Rectal smooth muscle tissue (tissue), 1 donor: ENCODE results near the gene CDHR1.

Experiments used
- H3K27ac ChIP-seq: one replicate; pipeline ENCODE4 v1.7.0; 2013; ENCODE audit warnings: low read depth, low read length, inconsistent platforms
- H3K27me3 ChIP-seq: one replicate; pipeline ENCODE4 v1.7.0; 2013; ENCODE audit warnings: low read length; ENCODE audit not compliant: control insufficient read depth, insufficient read depth
- H3K36me3 ChIP-seq: one replicate; pipeline ENCODE4 v1.7.0; 2013; ENCODE audit warnings: low read length; ENCODE audit not compliant: control insufficient read depth, insufficient read depth
- H3K4me1 ChIP-seq: one replicate; pipeline ENCODE4 v1.7.0; 2013; ENCODE audit warnings: low read length; ENCODE audit not compliant: control insufficient read depth, insufficient read depth
- H3K4me3 ChIP-seq: one replicate; pipeline ENCODE4 v1.7.0; 2013; ENCODE audit warnings: low read length
- H3K9ac ChIP-seq: one replicate; pipeline ENCODE4 v1.7.0; 2013; ENCODE audit warnings: low read length

The CDHR1 gene

DNA sequence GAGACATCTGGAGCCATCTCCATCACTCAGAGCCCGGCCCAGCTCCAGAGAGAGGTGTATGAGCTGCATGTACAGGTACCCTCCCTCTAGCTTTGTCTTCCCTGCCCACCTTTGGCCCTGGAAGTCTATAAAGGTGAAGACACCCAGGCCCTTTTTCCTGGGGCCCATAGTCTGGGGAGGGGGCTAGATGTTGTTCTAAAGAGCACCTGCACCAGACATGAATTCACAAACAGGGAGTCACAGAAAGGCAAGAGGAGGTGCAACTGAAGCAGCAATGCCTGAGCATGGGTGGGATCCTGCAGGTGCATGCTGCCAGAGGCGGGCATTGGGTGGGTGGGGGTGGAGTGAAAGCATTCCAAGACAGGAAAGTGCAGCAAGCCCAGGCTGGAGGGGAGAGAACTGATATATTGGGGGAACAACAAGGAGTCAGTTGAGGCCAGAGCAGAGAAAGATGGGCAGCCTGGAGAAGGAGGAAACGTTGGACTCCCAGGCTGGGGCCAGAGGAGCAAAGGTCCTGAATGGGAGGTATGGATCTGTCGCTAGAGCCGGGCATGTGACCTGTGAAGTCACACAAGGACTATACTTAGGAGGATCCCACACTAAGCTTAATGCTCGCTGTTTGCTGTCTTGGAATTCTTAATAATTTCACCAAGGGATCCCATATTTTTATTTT lies 11.7 kb downstream of the CDHR1 start:
- Histone ChIP-seq H3K27me3 (no peaks in the 10 kb centered on the region), H3K9ac (no peak overlapping the region), H3K4me3 (no peak overlapping the region), H3K4me1 (no peaks in the 10 kb centered on the region), H3K36me3 (no peaks in the 10 kb centered on the region), H3K27ac (no peak overlapping the region)

DNA sequence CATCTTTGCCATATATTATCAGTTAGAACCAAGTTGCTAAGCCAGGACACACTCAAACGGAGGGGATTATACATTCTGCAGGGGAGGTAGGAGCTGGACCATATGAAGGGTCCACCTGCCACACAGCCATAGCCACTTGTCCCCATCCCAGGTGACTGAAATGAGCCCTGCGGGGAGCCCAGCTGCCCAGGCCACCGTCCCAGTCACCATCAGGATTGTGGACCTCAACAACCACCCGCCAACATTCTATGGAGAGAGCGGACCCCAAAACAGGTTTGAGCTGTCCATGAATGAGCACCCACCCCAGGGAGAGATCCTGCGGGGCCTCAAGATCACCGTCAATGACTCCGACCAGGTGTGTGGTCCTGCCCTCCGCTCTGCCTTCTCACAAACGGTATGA lies 13.7 kb downstream of the CDHR1 start:
- H3K4me1 ChIP-seq, result no peaks in the 10 kb centered on the region
- H3K27ac ChIP-seq, result no peak overlapping the region
- no peak overlapping the region for H3K4me3 ChIP-seq
- H3K36me3 ChIP-seq, result no peaks in the 10 kb centered on the region
- no peaks in the 10 kb centered on the region for H3K27me3 ChIP-seq
- no peak overlapping the region for H3K9ac ChIP-seq

DNA sequence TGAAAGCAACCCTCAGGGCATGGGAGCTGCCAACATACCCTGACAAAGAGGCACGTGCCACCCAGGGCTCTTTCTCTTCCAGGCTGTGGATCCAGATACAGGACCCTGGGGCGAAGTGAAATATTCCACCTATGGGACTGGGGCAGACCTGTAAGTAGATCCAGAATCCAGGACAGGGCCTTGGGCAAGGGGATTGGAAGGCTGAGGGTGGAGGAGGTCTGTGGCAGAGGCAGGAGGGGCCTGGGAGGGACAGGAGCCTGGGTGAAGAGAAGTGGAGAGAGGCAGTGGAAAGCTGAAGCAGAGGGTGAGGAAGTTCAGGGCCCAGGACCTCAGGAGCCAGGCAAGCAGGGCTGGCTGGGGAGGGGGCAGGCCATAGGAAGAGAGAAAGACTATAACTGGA lies 17.2 kb downstream of the CDHR1 start:
- H3K27me3 ChIP-seq, result no peaks in the 10 kb centered on the region
- no peak overlapping the region for H3K4me3 ChIP-seq
- no peaks in the 10 kb centered on the region for H3K36me3 ChIP-seq
- H3K4me1 ChIP-seq, result no peaks in the 10 kb centered on the region
- no peak overlapping the region for H3K9ac ChIP-seq
- H3K27ac ChIP-seq, result no peak overlapping the region

DNA sequence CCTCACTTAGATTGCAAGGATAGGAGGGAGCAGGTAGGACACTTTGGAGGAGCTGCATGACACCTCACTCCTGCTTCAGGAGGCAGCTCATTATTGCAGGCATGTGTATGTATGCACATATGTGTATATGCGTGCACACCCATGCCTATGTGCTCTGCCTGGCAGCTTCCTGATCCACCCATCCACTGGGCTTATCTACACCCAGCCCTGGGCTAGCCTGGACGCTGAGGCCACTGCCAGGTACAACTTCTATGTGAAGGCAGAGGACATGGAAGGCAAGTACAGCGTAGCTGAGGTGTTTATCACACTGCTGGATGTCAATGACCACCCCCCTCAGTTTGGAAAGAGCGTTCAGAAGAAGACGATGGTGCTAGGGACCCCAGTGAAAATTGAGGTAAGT lies 17.7 kb downstream of the CDHR1 start:
- Histone ChIP-seq H3K9ac (no peak overlapping the region), H3K4me1 (no peaks in the 10 kb centered on the region), H3K27ac (no peak overlapping the region), H3K4me3 (no peak overlapping the region), H3K36me3 (no peaks in the 10 kb centered on the region), H3K27me3 (no peaks in the 10 kb centered on the region)

DNA sequence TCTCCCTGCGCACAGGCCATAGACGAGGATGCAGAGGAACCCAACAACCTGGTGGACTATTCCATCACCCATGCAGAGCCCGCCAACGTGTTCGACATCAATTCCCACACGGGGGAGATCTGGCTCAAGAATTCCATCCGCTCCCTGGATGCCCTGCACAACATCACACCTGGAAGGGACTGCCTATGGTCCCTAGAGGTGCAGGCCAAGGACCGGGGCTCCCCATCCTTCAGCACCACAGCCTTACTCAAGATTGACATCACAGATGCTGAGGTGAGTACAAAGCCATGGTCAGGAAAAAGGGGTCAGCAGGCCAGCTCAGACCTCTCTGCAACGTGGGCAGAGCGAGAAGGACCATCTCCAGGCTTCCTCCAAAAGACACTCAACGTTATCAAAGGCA lies 18.7 kb downstream of the CDHR1 start:
- no peaks in the 10 kb centered on the region for H3K36me3 ChIP-seq
- no peak overlapping the region for H3K9ac ChIP-seq
- no peak overlapping the region for H3K4me3 ChIP-seq
- H3K4me1 ChIP-seq, result no peaks in the 10 kb centered on the region
- no peaks in the 10 kb centered on the region for H3K27me3 ChIP-seq
- H3K27ac ChIP-seq, result no peak overlapping the region

DNA sequence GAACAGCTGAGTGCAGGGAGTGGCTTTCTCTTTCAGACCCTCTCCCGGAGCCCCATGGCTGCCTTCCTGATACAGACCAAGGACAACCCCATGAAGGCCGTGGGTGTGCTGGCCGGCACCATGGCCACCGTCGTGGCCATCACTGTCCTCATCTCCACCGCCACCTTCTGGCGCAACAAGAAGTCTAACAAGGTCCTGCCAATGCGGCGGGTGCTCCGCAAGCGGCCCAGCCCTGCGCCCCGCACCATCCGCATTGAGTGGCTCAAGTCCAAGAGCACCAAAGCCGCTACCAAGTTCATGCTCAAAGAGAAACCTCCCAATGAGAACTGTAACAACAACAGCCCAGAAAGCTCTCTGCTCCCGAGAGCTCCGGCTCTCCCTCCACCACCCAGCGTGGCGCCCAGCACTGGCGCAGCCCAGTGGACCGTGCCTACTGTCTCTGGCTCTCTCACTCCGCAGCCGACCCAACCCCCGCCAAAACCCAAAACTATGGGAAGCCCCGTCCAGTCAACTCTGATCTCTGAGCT lies 19.8 kb downstream of the CDHR1 start:
- no peak overlapping the region for H3K4me3 ChIP-seq
- H3K36me3 ChIP-seq, result no peaks in the 10 kb centered on the region
- no peak overlapping the region for H3K9ac ChIP-seq
- H3K27ac ChIP-seq, result no peak overlapping the region
- H3K27me3 ChIP-seq, result no peaks in the 10 kb centered on the region
- H3K4me1 ChIP-seq, result no peaks in the 10 kb centered on the region

DNA sequence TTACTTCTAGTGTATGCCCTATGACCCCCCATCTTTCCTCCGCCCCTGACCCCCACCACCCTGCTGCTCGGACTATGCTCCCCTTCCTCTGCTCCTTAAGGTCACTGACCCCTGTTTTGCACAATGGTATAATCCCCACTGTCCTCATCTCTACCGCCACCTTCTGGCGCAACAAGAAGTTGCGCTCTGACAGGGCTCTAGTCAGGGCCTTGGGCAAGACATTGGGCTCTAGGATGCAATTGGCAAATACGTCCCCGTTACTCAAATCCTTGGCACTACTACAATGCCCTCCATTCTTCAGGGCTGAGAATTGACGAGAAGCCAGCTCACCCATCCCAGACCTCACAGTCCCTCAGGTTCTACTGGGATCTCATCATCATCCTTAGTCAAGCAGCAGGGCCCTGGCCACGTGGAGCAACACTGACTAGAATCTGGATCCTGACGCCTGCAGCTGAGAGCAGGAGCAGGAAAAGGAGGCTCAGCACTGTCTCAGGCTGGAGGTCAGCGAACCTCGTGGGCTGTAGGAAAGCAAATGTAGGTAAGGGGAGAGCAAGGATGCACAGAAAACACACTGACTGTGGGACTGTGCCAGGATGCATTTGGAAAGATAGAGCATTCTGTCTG lies 20.4 kb downstream of the CDHR1 start:
- Histone ChIP-seq H3K36me3 (no peaks in the 10 kb centered on the region), H3K27ac (no peak overlapping the region), H3K27me3 (no peaks in the 10 kb centered on the region), H3K4me1 (no peaks in the 10 kb centered on the region), H3K4me3 (no peak overlapping the region), H3K9ac (no peak overlapping the region)

DNA sequence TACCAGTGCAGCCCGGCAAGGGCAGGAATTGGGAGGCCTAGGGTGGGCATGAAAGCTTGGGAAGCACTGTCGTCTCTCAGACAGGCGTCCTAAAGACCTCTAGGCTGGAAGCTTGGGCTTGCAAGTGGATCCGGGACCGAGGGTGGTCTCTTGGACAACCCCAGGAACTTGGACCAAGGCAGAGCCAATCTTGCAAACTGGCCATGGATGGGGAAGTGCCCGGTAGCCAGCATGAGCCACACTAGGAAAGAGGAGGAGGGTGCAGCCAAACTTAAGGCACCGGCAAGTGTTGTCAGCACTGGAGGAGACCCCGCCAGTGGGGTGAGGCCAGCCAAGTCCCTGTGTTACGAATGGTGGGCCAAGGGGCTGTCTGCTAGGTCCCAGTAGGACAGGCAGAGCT lies 22.5 kb downstream of the CDHR1 start:
- no peak overlapping the region for H3K9ac ChIP-seq
- H3K4me1 ChIP-seq, result no peaks in the 10 kb centered on the region
- H3K27me3 ChIP-seq, result no peaks in the 10 kb centered on the region
- no peaks in the 10 kb centered on the region for H3K36me3 ChIP-seq
- no peak overlapping the region for H3K4me3 ChIP-seq
- no peak overlapping the region for H3K27ac ChIP-seq

DNA sequence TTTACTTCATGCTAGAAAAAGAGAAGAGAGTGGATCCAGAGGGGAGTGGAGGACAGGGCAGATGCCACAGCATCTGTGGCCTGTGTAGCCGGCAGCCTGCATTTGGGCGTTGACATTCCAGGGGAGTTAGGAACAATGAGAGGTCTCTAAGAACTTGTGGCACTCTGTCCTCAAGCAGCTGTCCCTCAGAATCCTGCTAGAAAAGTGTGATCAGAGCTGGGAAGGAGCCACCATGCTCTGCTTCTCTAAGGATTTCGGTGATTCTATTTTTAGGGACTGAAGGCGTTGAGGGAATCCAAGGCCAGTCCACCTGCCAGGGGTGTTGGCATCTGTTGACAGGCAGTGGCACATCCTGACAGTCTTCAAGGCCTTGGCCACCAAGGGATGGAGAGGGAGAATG lies 23.4 kb downstream of the CDHR1 start:
- Histone ChIP-seq H3K4me1 (no peaks in the 10 kb centered on the region), H3K9ac (no peak overlapping the region), H3K27ac (no peak overlapping the region), H3K36me3 (no peaks in the 10 kb centered on the region), H3K4me3 (no peak overlapping the region), H3K27me3 (no peaks in the 10 kb centered on the region)

DNA sequence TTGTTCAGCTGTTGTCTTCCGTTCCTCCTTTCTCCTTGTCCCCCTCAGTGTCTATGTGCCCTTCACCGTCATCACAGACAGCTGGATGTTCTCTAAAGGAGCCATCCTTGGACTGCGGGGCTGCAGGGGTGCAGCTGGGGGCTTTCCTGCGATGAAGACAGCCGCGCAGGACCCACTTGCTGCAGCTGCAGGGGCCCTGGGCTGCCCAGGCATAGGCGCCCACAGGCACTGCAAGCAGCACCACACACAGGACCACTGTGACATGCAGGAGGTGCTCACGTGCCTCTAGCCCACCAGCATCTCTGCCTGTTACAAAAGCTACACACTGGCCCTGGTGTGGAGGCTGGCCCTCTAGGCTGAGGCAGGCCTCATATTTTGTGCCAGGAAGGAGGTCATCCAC lies 27.6 kb downstream of the CDHR1 start:
- no peak overlapping the region for H3K27ac ChIP-seq
- no peak overlapping the region for H3K9ac ChIP-seq
- no peak overlapping the region for H3K4me3 ChIP-seq
- no peaks in the 10 kb centered on the region for H3K36me3 ChIP-seq
- H3K27me3 ChIP-seq, result no peaks in the 10 kb centered on the region
- no peaks in the 10 kb centered on the region for H3K4me1 ChIP-seq

DNA sequence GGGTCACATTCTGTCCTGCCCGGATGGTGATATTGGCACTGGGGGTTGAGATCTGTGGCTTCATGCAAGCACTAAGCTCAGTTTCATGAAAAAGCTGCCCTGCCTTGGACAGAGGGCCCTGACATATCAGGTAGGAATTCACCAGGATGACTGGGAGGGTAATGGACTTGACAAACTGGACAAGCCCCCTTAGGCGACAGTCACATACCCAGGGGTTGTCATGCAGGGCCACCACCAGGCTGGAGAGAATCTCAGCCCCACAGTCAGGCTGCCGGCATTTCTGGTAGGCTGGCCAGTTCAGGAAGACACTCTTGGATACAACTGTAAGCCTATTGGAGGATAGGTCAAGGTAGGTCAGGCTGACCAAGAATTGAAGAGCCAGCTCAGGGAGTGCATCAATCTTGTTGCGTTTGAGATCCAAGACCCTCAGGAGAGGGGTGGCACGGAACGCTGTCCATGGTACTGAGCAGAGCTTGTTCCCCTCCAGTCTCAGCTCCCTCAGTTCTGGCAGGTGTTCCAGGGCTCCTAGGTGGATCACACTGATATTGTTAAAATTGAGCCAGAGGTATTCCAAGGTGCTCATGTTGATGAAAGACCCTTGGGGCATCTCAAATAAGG lies 30.2 kb downstream of the CDHR1 start:
- H3K27ac ChIP-seq, result no peak overlapping the region
- no peak overlapping the region for H3K9ac ChIP-seq
- H3K4me3 ChIP-seq, result no peak overlapping the region
- no peaks in the 10 kb centered on the region for H3K36me3 ChIP-seq
- H3K27me3 ChIP-seq, result no peaks in the 10 kb centered on the region
- H3K4me1 ChIP-seq, result no peaks in the 10 kb centered on the region

DNA sequence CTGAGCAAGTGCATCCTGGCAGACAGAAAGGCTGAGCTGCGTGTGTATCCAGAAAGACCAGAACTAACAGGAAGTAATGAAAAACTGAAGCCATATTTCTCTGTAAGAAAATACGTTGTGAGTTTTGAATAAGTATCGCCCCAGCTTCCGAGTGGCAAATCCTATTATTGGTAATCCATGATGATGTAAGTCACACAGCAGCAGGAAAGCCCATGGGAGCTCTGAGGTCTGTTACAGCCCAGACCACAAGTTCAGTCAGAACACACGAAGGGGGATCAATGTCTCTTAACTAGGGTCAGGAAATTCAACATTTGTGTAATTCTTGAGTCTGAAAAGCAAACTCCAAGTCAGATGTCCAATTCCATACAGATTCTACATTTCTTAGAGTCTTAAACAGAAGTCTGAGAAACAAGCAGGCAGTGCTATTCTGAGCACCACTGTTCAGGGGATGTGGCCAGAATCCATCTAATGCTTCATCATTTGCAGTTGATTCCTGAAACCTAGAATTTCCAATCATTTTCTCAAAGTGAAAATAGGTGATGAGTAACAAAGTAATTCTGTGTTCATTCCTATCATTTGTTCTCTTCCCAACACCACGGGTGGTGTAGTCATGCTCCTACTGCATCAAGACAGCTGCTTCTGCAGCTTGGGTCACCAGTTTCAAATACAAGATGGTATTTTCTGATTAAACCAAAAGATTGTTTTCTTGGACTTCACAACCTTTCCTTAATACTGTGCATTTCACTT lies 31.3 kb downstream of the CDHR1 start, which contains the start of gene LRIT2:
LRIT2 (minus strand) TSS at position 118 of the 747 bp plus-strand sequence; CDS start at position 94, 24 bp downstream.
- H3K4me3 ChIP-seq, result no peak within 1 kb of the TSS
- no peak within 1 kb of the TSS for H3K27ac ChIP-seq
- H3K4me1 ChIP-seq, result no peaks in the 10 kb centered on the region
- H3K36me3 ChIP-seq, result no peaks in the 10 kb centered on the region
- H3K9ac ChIP-seq, result no peak within 1 kb of the TSS
- H3K27me3 ChIP-seq, result no peaks in the 10 kb centered on the region
